Peyer's patch (tissue), 4 donors: ENCODE data around the gene DOCK1.

ENCODE experiments used
- POLR2A ChIP-seq, 2 donors: fragments of 450-650 bp; IDR thresholded peaks; one replicate each; pipeline ENCODE4 v1.5.1; 2017; ENCODE audit warnings: antibody characterized with exemption in 2 of 2, mild to moderate bottlenecking in 2 of 2, moderate library complexity in 2 of 2
- TF ChIP-seq, protein P1 (sequence below), 6 experiments: fragments of 450-650 bp in 4 of 6; fragments of 200-600 bp in 2 of 6; sonication (generic) in 1 of 6; IDR thresholded peaks; one replicate each; pipeline ENCODE4 v1.5.1; 2017 to 2019; ENCODE audit warnings: antibody characterized with exemption in 6 of 6, mild to moderate bottlenecking in 3 of 6, moderate library complexity in 1 of 6

DNA sequence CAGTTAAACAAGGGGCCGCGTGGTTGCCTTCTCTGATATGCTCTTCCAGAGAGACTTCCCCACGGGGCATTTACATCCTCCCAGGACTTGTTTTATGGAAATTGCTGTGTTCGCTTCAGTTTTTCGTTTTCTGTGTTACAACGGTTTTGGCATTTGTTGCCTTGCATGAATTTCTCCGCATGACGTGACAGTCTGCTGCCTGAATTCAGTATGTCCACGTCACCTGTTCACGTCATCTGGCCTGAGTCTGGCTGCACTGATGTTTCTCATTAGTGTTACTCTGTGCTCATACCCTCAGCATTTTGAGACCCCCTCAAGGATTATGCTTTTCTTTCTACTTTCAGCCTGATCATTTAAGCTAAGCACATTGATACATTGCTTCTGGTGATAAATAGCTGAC lies 340.2 kb downstream of the DOCK1 start:
- TF ChIP-seq, protein P1, sequence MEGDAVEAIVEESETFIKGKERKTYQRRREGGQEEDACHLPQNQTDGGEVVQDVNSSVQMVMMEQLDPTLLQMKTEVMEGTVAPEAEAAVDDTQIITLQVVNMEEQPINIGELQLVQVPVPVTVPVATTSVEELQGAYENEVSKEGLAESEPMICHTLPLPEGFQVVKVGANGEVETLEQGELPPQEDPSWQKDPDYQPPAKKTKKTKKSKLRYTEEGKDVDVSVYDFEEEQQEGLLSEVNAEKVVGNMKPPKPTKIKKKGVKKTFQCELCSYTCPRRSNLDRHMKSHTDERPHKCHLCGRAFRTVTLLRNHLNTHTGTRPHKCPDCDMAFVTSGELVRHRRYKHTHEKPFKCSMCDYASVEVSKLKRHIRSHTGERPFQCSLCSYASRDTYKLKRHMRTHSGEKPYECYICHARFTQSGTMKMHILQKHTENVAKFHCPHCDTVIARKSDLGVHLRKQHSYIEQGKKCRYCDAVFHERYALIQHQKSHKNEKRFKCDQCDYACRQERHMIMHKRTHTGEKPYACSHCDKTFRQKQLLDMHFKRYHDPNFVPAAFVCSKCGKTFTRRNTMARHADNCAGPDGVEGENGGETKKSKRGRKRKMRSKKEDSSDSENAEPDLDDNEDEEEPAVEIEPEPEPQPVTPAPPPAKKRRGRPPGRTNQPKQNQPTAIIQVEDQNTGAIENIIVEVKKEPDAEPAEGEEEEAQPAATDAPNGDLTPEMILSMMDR (IDR thresholded peaks at IDR 0.05), result no peak
- no peak for TF ChIP-seq POLR2A (IDR thresholded peaks at IDR 0.05)
